PFSK-1 (cell line): ENCODE results near the gene EPS8L2.

Experiments
- REST ChIP-seq, 2 experiments: IDR thresholded peaks; 2 replicates each; pipeline versions ENCODE4 v1.6.1 to v1.8.0; 2011 to 2012; ENCODE audit warnings: low read depth in 2 of 2, low read length in 2 of 2, control low read depth in 1 of 2, inconsistent platforms in 1 of 2, mild to moderate bottlenecking in 1 of 2, moderate library complexity in 1 of 2; ENCODE audit not compliant: insufficient read depth in 1 of 2
- TAF1 ChIP-seq: IDR thresholded peaks from 2 replicates; pipeline ENCODE4 v1.6.1; 2012; ENCODE audit warnings: low read length, control low read depth, borderline replicate concordance; ENCODE audit not compliant: insufficient read depth

GRCh38 chr11:765802-766091 is 59.7 kb downstream of the EPS8L2 start:
- no peak for TF ChIP-seq TAF1
- TF ChIP-seq REST (IDR thresholded peaks at IDR 0.05; ENCODE audit: insufficient read depth in 1 of 2, low read depth in 2 of 2, low read length in 2 of 2) = no peak
